ENCODE results near the gene LBHD2.

LBHD2 gene

DNA sequence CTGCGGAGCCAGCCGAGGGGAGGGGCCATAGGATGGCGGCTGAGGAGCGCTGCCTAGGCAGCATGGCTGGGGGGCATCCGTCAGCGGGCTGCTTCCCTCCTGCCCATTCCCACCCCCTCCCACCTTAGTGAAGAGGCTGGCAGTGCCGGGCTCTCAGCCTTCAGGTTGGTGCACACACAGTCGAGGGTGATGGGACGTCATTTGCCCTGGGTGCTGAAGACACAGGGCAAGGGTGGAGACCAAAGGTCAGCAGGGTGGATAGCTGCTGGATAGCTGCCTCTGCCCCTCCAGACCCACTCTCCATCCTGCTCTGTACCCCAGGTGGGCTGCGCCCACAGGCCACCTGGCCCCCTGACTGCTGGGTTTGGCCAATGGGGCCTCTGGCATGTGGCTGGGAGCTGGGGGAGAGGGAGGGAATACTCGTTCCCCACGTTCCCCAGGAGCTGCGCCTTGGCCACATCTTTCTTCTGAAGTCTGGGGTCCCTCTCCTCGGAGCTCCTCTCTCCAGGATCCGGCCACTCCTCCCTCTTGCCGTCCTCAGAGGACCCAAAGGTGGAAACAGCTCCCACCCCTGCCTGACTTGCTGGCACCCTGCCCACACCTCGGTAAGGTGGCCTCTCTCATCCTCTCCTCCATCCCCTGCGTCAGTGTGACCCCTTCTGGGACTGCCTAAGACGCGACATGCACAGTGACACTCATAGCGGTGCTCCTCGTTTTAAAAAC is 15.5 kb upstream of the LBHD2 start:
- no peak for DNase-seq (ENCODE audit: low spot score)

DNA sequence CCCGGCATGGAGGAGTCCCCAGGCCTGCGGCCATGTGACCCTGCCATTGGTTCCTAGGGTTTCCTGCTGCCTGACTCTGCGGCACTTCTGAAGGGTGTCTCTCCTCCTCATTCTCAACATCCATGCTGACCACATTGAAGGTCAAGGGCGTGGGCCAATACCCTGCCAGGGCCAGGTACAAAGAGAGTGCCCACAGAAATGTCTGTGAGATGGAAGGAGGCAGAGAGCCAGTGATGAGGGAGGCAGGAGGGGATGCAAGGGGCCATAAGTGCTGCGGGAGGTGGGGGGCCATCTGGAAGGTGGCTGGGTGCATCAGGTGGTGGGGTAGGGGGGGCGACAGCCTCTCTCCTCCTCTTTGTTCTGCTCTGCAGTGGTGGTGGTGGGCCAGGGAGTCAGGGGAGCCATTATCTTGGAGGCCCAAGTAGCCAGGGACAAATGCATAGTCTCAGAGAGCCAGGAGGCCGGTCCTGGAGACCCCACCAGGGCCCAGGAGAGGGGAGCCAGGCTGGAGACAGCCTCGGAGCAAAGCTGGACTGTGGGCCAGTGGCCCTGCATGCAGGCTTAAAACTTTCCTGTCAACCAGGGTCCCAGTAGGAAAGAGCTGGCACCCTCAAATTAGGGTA is 13.6 kb upstream of the LBHD2 start:
- no peak for DNase-seq (ENCODE audit: low spot score)

DNA sequence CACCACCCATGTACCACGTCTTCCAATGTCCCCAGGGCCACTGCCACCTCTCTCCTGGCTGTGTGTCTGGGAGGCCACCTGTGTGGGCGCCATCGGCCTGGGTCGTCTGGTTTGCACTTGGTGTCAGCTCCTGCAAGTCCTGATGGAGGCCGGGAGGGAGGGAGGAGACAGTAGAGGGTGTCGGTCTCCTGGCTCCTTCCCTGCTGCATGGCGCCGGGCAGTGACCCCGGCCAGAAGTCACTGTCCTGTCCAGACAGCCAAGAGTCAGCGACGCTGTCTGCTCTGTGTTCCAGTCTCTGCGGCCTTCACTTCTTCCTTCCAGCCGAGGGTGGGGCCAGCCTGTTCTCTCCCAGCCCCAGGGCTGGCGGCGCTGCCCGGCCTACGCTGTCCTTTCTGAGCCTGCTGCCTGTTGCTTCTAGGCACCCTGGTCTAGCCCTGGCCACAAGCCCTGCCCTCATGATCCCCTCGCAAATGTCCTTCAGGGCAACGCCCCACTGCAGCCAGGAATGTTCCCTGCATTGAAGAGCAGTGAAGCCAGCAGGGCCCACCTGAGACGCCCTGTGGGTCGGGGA is 13.0 kb upstream of the LBHD2 start:
- no peak for DNase-seq (ENCODE audit: low spot score)

DNA sequence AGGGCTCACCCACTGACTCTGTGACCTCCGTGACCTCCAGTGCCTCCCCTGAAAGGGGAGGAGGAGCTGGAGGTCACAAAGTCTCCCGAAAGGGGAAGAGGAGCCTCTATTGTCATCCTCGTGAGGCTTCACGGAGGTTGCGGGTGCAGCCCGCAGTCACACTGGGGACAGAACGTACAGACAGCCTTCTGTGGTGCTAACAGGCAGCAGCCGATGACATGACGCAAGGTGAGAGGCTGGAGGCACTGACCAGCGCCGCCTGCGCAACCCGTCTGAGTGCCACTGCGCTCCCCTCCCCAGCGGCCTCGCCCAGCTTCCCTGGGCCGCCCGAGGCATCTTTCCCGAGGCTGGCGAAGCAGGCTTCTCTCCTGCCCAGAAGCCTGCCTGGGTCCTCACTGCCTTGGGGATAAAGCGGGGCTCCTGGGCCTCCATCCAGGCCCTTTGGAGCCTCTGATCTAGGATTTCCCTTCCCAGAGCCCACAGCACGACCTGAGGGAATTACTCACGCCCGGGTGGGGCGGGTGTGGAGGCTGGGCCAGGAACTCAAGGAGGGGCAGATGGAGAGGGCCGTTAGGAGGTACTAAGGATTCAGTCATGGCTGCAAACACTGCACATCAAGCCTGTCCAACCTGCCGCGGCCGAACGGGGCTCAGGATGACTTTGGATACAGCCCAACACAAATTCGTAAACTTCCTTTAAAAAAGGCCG is 12.3 kb upstream of the LBHD2 start:
- no peak for DNase-seq (ENCODE audit: low spot score)

DNA sequence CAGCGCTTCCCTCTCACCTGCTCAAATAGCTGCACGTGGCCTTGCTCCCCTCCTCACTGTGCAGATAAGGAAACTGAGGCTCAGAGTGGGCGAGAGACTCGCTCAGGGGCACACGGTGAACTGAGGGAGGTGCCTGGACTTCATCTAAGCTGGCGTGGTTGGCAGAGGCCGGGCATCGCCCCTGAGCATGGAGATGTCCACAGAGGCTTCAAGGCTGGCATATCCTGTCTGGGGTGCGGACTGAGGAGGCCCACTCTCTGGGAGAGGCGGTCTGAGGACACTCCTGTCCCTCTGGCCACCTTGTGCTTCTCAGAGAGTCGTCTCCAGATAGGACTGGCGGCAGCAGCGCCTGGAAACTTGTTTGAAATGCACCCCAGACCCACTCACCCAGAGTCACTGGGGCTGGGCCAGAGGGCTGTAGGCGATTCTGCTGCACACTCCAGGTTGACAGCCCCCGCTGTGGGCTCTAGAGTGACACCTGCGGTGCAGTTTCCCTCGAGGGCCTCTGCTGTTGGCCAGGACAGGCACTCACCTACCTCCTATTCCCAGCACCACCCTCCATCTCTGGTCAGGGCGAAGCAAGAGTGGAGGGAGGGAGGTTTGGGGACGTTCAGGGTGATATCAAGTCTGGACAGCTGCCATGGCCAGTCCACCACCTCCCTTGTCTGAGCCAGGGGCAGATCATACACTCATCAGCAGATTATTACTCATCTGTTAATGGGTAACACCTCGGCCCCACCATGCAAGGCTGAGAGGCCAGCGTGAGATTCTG is 11.2 kb upstream of the LBHD2 start:
- DNase-seq (ENCODE audit: low spot score): no peak

GRCh38 chr14:103073367-103073875 is 10.6 kb upstream of the LBHD2 start:
- no peak for DNase-seq (ENCODE audit: low spot score)

DNA sequence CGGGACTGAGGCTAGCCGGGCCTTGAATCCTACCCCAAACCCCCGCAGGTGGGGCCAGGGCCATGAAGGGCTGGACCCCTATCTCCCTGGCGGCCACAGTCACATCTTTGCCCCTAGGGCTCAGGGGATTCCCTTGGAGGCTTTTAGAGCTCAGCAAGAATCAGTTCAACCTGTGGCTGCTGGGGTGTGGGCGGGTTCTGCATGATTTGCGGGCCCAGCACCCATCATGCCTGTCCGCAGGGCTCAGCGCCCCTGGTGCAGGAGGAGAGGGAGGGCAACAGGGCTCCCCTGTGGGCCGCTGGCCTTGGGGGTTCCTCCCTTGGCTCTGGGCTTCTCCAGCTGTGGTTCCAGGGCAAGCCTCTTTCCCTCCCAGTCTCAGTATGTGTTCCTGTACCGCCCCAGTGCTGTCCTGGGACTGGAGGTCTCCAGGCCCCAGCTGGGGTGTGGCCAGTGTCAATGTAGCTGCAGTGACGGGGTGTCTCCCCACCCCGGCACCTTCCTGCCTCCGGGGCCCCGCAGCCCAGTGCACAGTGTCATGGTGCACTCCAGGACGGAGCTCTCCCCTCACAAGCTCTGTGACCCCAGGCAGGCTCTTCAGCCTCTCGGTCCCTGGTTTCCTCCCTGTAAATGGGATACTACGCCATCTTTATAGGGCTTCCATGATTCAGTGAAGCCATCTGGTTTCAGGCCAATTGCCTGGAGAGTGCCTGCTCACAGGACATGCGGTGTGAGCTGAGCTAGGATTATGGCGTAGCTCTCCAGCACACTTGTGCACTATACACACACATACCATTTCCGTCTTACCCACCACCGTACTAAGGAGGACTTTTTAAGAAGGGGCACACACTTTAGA is 9.9 kb upstream of the LBHD2 start:
- DNase-seq (ENCODE audit: low spot score): no peak

- DNase-seq (ENCODE audit: low spot score): no peak
These were observed 9.2 kb upstream of the LBHD2 start for GRCh38 chr14:103074729-103075367.

- peak; percentile 87 for DNase-seq (ENCODE audit: low spot score)
These were observed 5.6 kb upstream of the LBHD2 start for GRCh38 chr14:103078420-103078749.

GRCh38 chr14:103078860-103079587 is 5.0 kb upstream of the LBHD2 start:
- DNase-seq (ENCODE audit: low spot score): no peak

DNA sequence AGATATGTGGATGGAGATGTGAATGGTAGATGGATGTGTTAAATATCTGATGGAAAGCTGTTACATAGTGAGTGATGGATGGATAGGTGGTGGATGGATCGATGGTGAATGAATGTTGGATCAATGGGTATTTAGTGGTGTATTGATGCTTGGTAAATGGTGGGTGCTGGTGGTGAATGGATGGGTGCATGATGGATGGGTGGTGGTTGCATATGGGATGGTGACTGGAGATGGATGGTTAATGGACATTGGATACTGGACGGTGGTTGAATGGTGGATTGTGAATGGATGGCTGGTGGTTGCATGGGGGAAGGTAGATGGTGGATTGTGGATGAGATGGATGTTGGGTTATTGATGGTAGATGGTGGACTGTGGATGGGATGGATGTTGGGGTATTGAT is 2.1 kb upstream of the LBHD2 start:
- no peak for DNase-seq (ENCODE audit: low spot score)

GRCh38 chr14:103085106-103086091 is 1.4 kb downstream of the LBHD2 start:
- no peak for DNase-seq (ENCODE audit: low spot score)

DNA sequence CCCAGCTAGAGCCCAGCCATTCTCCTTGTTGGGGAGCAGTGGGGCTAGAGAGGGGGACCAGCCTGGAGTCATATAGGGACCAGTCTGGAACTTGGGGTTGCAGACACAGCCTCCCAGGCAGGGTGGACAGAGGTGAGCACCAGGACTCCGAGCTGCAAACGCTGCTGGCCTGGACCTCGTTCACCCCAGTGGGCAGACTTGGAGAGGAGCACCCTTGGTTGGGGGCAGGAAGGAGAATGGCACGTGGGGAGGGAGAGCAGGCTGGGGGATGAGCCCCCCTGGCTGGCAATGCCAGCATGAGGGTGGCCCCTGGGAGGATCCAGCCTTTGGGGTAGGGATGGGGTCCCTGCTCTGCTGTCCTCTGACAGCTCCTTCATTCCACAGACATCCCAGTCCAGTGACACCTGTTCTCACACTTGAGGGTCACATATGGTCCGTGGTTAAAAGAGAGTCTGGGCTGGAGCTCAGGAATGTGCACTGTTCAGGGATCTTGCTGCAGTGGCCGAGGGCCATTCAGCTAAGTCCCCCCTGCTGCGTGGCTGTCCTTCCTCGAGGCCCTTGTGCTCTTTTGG is 2.8 kb downstream of the LBHD2 start:
- DNase-seq (ENCODE audit: low spot score): no peak

DNA sequence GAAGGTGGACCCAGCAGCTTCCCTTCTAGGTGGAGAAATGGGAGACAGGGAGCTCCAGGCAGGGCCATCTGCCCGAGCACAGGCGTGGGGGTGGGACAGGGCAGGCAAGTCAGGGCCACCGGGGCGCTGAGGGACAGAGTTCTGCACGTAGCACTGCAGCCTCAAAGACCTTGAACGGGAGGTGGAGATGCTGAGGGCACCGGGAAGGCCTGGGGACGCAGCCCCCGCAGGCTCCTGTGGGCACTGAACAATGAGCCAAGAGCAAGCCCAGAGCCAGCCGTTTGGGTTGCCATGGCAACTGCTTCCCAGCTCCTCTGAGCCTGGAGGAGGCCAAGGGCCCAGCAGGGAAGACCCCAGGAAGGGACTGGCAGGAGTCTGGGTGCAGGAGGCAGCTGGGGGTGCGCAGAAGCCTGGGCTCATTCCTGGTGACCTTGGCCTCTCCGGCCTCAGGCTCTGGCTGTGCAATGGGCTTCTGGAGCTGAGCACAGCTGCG is 3.4 kb downstream of the LBHD2 start:
- no peak for DNase-seq (ENCODE audit: low spot score)

DNA sequence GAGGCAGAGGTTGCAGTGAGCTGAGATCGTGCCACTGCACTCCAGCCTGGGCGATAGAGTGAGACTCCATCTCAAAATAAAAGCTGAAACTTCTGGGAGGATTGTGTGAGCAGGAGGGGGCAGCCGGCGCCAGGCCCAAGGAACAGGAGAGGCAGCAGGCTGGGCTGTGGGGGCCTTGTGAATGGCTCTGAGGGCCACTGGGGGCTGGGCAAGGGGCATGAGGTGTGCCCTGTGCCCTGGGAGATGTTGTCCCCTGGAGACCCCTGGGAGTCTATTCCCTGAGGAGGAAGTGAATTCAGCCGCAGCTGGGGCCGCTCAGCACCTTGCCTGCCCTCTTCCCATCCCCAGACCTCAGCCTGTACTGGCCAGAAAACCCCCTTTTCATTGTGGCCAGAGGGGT is 4.9 kb downstream of the LBHD2 start:
- DNase-seq (ENCODE audit: low spot score): no peak

DNA sequence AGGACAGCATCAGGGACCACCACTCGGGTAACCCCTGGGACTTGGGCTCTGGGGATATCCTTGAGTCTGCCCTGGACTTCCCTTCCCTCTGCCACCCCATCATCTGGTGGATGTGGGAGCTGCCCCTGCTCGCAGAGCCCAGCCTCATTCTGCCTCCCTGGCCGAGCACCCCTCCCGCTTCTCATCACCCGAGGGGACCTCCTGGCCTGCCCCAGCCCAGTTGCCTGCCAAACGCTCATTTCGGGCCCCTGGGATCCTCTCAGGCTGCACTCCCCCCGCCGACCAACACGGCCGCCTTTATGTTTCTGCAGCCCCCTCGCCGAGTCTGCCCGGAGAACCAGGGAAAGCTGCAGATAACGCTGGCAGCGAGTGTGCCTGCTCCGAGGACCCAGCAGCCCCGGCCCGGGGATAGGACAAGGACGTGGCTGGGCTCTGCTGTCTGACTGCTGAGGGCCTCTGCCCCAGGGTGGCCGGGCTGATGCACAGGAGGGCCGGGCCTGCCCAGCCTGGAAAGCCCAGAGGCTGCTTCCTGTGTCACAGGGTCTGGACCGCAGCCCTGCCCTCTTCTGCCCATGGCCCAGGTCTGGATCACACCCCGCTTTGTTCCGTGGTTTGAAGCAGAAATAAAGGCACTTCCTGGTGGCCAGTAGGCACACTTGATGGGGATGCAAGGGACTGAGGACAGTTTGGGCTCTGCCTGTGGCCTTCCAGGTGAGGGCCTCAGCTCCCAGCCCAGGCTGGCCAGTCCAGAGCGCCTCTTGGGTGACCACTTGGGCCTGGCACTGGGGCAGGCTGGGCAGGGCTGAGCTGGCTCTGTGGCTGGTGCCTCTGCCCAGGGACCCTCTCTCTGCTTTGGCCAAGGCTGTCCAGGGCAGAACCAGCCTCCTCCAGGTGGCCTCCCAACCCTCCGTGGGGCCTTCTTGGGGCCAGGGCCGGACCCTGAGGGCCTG is 5.7 kb downstream of the LBHD2 start:
- no peak for DNase-seq (ENCODE audit: low spot score)

DNA sequence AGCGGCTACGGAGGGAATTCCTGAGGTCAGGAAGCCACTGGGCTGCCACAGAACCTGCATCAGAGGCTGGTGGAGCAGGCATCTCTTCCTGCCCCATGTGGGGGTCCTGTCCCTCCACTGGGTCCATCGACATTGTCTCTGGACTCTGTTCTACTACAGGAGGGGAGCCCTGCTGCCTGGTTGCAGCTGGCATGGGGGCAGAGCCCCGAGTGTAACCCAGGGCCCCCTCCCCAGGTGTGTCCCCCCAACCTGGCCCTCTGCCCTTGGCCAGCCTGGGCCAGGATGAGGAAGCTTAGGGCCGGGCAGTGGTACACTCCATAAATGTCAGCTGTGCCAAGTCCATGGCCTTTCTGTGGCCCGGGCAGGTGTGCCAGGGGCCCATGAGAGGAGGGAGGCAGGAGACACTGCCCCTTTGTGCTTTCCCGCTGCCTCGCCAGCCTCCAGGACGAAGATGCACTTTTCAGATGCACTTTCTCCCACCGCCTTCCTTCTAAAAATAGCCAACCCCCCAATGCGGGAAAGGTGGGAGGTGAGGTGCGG is 6.5 kb downstream of the LBHD2 start:
- no peak for DNase-seq (ENCODE audit: low spot score)
